ENCODE measurements around the gene WDSUB1. TPM values are rescaled to one million over a fixed set of nuclear protein-coding genes. Genes with fewer than 3 reads are reported as not detected.

Gene WDSUB1
- total RNA-seq, 5 donors from 2014 or later (not counting 1 experiment from before 2014, with no cell fraction given) = 4.4 to 7.7 (median 5.5) TPM

DNA sequence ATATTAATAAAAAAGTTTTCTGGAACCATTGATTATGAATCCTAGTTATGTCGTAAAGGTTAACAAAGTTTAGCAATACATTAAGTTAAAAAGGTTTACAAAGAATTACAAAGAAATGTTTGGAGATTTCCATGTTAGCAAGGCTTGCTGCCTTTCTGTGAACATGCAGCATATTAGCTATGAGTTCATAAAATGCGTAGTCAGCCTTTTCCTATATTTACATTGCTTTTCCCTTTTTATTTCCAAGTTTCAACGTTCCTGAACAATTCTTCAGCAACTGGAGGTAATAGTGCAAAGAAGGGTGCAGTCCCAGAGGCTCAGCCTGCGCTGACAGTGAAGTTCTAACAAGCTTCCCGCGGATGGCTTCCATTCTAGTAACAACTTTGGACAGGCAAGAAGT, 51.6 kb downstream of the WDSUB1 start:
- H3K4me1 Mint-ChIP-seq = no peaks in the 10 kb centered on the region
- no peak overlapping the region for H3K4me3 Mint-ChIP-seq
- no peak overlapping the region for H3K4me3 ChIP-seq (ENCODE audit: control insufficient read depth in 1 of 2, extremely low read depth in 1 of 2, low read length in 1 of 2)
- DNase-seq = no peak
- H3K4me1 ChIP-seq (ENCODE audit: control insufficient read depth in 1 of 2, extremely low read depth in 1 of 2, insufficient read depth in 2 of 2, low read length in 2 of 2) = no peaks in the 10 kb centered on the region
- peaks cover 41% of the 10 kb centered on the region for H3K36me3 Mint-ChIP-seq
- no peaks in the 10 kb centered on the region for H3K27me3 ChIP-seq (replicated peaks in 1 of 2; ENCODE audit: control insufficient read depth in 2 of 2, extremely low read depth in 1 of 2, insufficient read depth in 2 of 2, low read length in 1 of 2)
- no peaks in the 10 kb centered on the region for H3K9me3 ChIP-seq
- H3K9me3 Mint-ChIP-seq = no peaks in the 10 kb centered on the region
- no peak overlapping the region for H3K27ac Mint-ChIP-seq
- 83% methylated on average over 2 of the region's 6 CpGs for WGBS (ENCODE audit: insufficient coverage)
- ChIA-PET CTCF (interaction anchor here (0.6 kb wide), 2 partner anchors 82 to 741 kb away, joined by 3 to 6 read pairs; no protein-coding TSS in a partner anchor), POLR2A (no interaction called here)
- H3K27me3 Mint-ChIP-seq = no peaks in the 10 kb centered on the region
- no peak for ATAC-seq (replicated peaks in 1 of 4)
- no peak overlapping the region for H3K27ac ChIP-seq (ENCODE audit: low read length)
- H3K36me3 ChIP-seq (ENCODE audit: control insufficient read depth in 2 of 2, extremely low read depth in 1 of 2, insufficient read depth in 1 of 2, low read length in 1 of 2) = peaks cover 5 to 12% of the 10 kb centered on the region in 2 donors

DNA sequence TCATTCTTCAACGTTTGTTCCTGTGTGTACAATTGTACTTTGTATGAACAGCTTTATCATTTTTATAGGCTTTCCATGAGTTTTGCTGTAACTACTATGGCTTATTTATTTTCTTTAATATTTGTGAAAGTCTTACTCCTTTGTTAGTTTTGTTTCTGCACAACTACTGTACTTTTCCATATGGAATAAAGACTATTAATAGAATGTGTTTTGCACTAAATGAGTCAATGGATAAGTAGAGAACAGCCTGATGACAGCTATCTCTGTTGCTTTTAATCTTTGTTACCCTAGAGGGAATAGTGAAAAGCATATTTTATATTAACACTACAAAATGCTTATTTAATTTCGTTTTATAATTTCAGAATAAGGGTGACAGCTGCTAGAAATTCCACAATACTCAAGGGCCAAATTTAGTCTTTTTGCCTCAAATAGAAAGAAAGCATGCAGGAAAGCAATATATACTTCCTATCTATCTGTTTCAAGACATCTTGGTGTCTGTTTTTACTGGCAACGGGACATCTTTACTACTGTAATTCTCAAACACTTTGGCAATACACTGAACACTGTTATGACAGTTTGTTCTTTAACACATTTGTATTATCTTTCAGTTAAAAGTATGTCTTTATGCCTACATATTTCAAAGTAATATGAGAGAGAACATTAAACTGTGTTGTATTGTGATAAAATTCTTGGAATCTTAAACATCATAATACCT, 53.9 kb downstream of the WDSUB1 start:
- WGBS (ENCODE audit: insufficient coverage) = no CpG with 5 or more reads among the region's 3 CpGs
- ATAC-seq (replicated peaks in 1 of 4) (no peak), DNase-seq (no peak)
- no peak overlapping the region for H3K4me3 Mint-ChIP-seq
- CTCF ChIA-PET = interaction anchor here in 1 of 2 donors (0.6 kb wide), 2 partner anchors 12 to 24 kb away, joined by 3 to 4 read pairs; no protein-coding TSS in a partner anchor
- Histone ChIP-seq H3K36me3 (ENCODE audit: control insufficient read depth in 2 of 2, extremely low read depth in 1 of 2, insufficient read depth in 1 of 2, low read length in 1 of 2) (peaks cover 0 to 5% of the 10 kb centered on the region in 2 donors), H3K27ac (ENCODE audit: low read length) (no peak overlapping the region), H3K4me3 (ENCODE audit: control insufficient read depth in 1 of 2, extremely low read depth in 1 of 2, low read length in 1 of 2) (no peak overlapping the region), H3K4me1 (ENCODE audit: control insufficient read depth in 1 of 2, extremely low read depth in 1 of 2, insufficient read depth in 2 of 2, low read length in 2 of 2) (peaks cover 0 to 6% of the 10 kb centered on the region in 2 experiments), H3K27me3 (replicated peaks in 1 of 2; ENCODE audit: control insufficient read depth in 2 of 2, extremely low read depth in 1 of 2, insufficient read depth in 2 of 2, low read length in 1 of 2) (no peaks in the 10 kb centered on the region), H3K9me3 (no peaks in the 10 kb centered on the region)
- H3K36me3 Mint-ChIP-seq = peaks cover 26% of the 10 kb centered on the region
- H3K27ac Mint-ChIP-seq = no peak overlapping the region
- no peaks in the 10 kb centered on the region for H3K9me3 Mint-ChIP-seq
- POLR2A ChIA-PET = no interaction called here
- H3K4me1 Mint-ChIP-seq = peaks cover 1 to 18% (median 10%) of the 10 kb centered on the region in 3 donors
- H3K27me3 Mint-ChIP-seq = no peaks in the 10 kb centered on the region

DNA sequence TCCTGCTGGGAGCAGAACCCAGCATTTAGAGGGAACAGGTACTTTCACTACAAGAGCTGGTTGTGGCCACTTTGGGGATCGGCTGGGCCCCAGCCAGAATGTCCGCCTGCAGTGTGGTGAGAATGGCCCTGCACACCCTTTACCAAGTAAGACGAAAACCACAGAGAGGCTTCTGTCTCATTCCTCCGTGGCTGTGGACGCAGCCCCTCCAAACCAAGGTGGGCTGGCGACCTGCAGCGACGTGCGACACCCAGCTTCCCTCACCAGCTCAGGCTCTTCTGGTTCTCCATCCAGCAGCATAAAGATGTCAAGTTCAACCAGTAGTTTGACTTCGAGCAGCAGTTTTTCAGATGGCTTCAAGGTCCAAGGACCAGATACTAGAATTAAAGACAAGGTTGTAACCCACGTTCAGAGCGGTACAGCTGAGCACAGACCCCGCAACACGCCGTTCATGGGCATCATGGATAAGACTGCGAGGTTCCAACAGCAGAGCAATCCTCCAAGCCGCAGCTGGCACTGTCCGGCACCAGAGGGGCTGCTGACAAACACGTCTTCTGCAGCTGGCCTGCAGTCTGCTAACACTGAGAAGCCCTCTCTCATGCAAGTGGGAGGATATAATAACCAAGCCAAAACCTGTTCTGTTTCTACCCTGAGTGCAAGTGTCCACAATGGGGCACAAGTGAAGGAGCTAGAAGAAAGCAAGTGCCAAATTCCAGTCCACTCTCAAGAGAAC, 56.2 kb downstream of the WDSUB1 start:
- no peaks in the 10 kb centered on the region for H3K9me3 ChIP-seq
- Mint-ChIP-seq H3K9me3 (no peaks in the 10 kb centered on the region), H3K27ac (no peak overlapping the region), H3K36me3 (peaks cover 14% of the 10 kb centered on the region), H3K27me3 (no peaks in the 10 kb centered on the region), H3K4me3 (no peak overlapping the region), H3K4me1 (peaks cover 9 to 32% (median 28%) of the 10 kb centered on the region in 3 donors)
- H3K4me1 ChIP-seq (ENCODE audit: control insufficient read depth in 1 of 2, extremely low read depth in 1 of 2, insufficient read depth in 2 of 2, low read length in 2 of 2) = peaks cover 0 to 24% of the 10 kb centered on the region in 2 experiments
- no peaks in the 10 kb centered on the region for H3K27me3 ChIP-seq (replicated peaks in 1 of 2; ENCODE audit: control insufficient read depth in 2 of 2, extremely low read depth in 1 of 2, insufficient read depth in 2 of 2, low read length in 1 of 2)
- DNase-seq = no peak
- H3K4me3 ChIP-seq (ENCODE audit: control insufficient read depth in 1 of 2, extremely low read depth in 1 of 2, low read length in 1 of 2) = no peak overlapping the region
- POLR2A ChIA-PET = no interaction called here
- ATAC-seq (replicated peaks in 1 of 4) = no peak
- H3K36me3 ChIP-seq (ENCODE audit: control insufficient read depth in 2 of 2, extremely low read depth in 1 of 2, insufficient read depth in 1 of 2, low read length in 1 of 2) = peaks cover 0 to 4% of the 10 kb centered on the region in 2 donors
- 94% methylated on average over 19 of the region's 19 CpGs for WGBS (ENCODE audit: insufficient coverage)
- no peak overlapping the region for H3K27ac ChIP-seq (ENCODE audit: low read length)
- CTCF ChIA-PET = no interaction called here

DNA sequence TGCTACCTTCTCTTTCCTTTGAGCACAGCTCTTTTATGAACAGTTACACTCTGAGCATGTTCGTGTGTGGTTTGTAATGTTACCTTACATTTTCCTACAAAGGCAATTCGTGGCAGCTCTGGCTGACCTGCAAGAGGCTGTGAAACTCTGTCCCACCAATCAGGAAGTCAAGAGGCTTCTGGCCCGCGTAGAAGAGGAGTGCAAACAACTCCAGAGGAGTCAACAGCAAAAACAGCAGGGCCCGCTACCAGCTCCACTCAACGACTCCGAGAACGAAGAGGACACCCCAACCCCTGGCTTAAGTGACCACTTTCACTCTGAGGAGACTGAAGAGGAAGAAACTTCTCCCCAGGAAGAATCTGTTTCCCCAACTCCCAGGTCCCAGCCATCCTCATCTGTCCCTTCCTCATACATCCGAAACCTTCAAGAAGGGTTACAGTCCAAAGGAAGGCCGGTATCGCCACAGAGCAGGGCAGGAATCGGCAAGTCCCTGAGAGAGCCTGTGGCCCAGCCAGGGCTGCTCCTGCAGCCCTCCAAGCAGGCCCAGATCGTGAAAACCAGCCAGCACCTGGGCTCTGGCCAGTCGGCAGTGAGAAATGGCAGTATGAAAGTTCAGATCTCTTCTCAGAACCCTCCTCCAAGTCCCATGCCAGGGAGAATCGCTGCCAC, 56.9 kb downstream of the WDSUB1 start:
- Mint-ChIP-seq H3K4me1 (peaks cover 9 to 32% (median 30%) of the 10 kb centered on the region in 3 donors), H3K27ac (no peak overlapping the region), H3K4me3 (no peak overlapping the region), H3K9me3 (no peaks in the 10 kb centered on the region), H3K27me3 (no peaks in the 10 kb centered on the region), H3K36me3 (peaks cover 9% of the 10 kb centered on the region)
- DNase-seq (no peak), ATAC-seq (replicated peaks in 1 of 4) (no peak)
- POLR2A ChIA-PET = no interaction called here
- H3K27ac ChIP-seq (ENCODE audit: low read length) = no peak overlapping the region
- H3K4me3 ChIP-seq (ENCODE audit: control insufficient read depth in 1 of 2, extremely low read depth in 1 of 2, low read length in 1 of 2) = no peak overlapping the region
- no peaks in the 10 kb centered on the region for H3K27me3 ChIP-seq (replicated peaks in 1 of 2; ENCODE audit: control insufficient read depth in 2 of 2, extremely low read depth in 1 of 2, insufficient read depth in 2 of 2, low read length in 1 of 2)
- WGBS (ENCODE audit: insufficient coverage) = 91% methylated on average over 9 of the region's 15 CpGs
- no peaks in the 10 kb centered on the region for H3K9me3 ChIP-seq
- CTCF ChIA-PET = no interaction called here
- peaks cover 0 to 30% of the 10 kb centered on the region in 2 experiments for H3K4me1 ChIP-seq (ENCODE audit: control insufficient read depth in 1 of 2, extremely low read depth in 1 of 2, insufficient read depth in 2 of 2, low read length in 2 of 2)
- H3K36me3 ChIP-seq (ENCODE audit: control insufficient read depth in 2 of 2, extremely low read depth in 1 of 2, insufficient read depth in 1 of 2, low read length in 1 of 2) = no peaks in the 10 kb centered on the region

DNA sequence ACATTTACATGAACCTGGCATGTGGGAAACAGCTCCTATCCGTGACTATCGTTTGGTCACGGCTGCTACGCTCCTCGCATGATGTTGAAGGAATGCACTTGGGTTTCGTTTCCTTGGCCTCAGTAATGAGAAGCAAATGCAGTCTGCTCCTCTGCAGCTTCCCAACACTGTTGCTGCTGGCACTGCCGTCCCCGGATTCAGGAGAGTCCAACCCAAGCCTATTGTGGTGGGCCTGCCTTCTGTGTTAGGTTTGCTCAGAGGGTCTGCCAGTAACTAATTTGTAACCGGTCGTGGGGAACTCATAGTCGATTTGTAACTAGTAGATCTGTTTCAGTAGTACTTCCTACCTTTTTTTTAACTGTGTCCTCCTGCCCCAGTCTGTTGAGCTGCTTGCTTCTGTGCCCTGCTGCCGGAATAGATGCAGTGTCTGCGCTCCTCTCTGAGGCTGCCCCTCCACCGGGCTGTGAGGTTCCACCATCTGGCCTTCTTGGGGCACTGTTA, 58.4 kb downstream of the WDSUB1 start:
- Mint-ChIP-seq H3K27me3 (no peaks in the 10 kb centered on the region), H3K4me3 (peak overlapping the region in 1 of 3 donors; percentile 0), H3K9me3 (no peaks in the 10 kb centered on the region), H3K4me1 (peaks cover 9 to 43% (median 39%) of the 10 kb centered on the region in 3 donors), H3K27ac (peak overlapping the region in 1 of 2 donors; percentile 33), H3K36me3 (peaks cover 5% of the 10 kb centered on the region)
- no peak for ATAC-seq (replicated peaks in 1 of 4)
- H3K27me3 ChIP-seq (replicated peaks in 1 of 2; ENCODE audit: control insufficient read depth in 2 of 2, extremely low read depth in 1 of 2, insufficient read depth in 2 of 2, low read length in 1 of 2) = no peaks in the 10 kb centered on the region
- H3K4me3 ChIP-seq (ENCODE audit: control insufficient read depth in 1 of 2, extremely low read depth in 1 of 2, low read length in 1 of 2) = no peak overlapping the region
- no peaks in the 10 kb centered on the region for H3K36me3 ChIP-seq (ENCODE audit: control insufficient read depth in 2 of 2, extremely low read depth in 1 of 2, insufficient read depth in 1 of 2, low read length in 1 of 2)
- peaks cover 0 to 30% of the 10 kb centered on the region in 2 experiments for H3K4me1 ChIP-seq (ENCODE audit: control insufficient read depth in 1 of 2, extremely low read depth in 1 of 2, insufficient read depth in 2 of 2, low read length in 2 of 2)
- H3K27ac ChIP-seq (ENCODE audit: low read length) = no peak overlapping the region
- WGBS (ENCODE audit: insufficient coverage) = 99% methylated on average over 11 of the region's 14 CpGs
- H3K9me3 ChIP-seq = no peaks in the 10 kb centered on the region
- no peak for DNase-seq
- ChIA-PET CTCF (no interaction called here), POLR2A (no interaction called here)

DNA sequence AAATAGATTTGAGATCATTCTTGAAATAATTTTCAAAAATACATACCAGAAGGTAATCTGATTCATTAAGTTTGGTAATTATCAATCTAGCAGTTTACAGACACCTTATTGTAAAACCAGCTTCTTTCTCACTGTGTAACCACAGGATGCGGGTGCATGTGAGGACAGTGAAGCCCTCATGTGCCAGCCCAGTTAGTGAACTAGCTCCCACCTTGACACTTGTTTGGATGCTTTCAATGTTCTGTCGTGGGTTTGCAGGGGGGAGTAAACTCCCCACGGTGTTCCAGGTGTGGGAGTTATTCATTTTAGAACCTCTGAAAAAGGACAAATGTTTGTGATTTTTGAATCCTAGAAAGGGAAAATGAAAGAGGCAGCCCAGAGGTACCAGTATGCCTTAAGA, 59.0 kb downstream of the WDSUB1 start:
- H3K27me3 ChIP-seq (replicated peaks in 1 of 2; ENCODE audit: control insufficient read depth in 2 of 2, extremely low read depth in 1 of 2, insufficient read depth in 2 of 2, low read length in 1 of 2) = no peaks in the 10 kb centered on the region
- Mint-ChIP-seq H3K27me3 (no peaks in the 10 kb centered on the region), H3K4me3 (no peak overlapping the region), H3K27ac (peak overlapping the region; percentile 43 to 68), H3K4me1 (peaks cover 9 to 43% (median 39%) of the 10 kb centered on the region in 3 donors), H3K9me3 (no peaks in the 10 kb centered on the region), H3K36me3 (peaks cover 3% of the 10 kb centered on the region)
- ChIA-PET POLR2A (interaction anchor here in 1 of 2 donors (0.6 kb wide), 1 partner anchor 129 kb away, joined by 3 read pairs; no protein-coding TSS in a partner anchor), CTCF (no interaction called here)
- H3K36me3 ChIP-seq (ENCODE audit: control insufficient read depth in 2 of 2, extremely low read depth in 1 of 2, insufficient read depth in 1 of 2, low read length in 1 of 2) = no peaks in the 10 kb centered on the region
- peaks cover 0 to 30% of the 10 kb centered on the region in 2 experiments for H3K4me1 ChIP-seq (ENCODE audit: control insufficient read depth in 1 of 2, extremely low read depth in 1 of 2, insufficient read depth in 2 of 2, low read length in 2 of 2)
- ATAC-seq (replicated peaks in 1 of 4) (peak in 2 of 4 experiments; percentile 32 to 54), DNase-seq (peak in 17 of 35 experiments; percentile 4 to 43 (median 18))
- H3K27ac ChIP-seq (ENCODE audit: low read length) = no peak overlapping the region
- WGBS (ENCODE audit: insufficient coverage) = 20% methylated on average over 2 of the region's 3 CpGs
- H3K4me3 ChIP-seq (ENCODE audit: control insufficient read depth in 1 of 2, extremely low read depth in 1 of 2, low read length in 1 of 2) = no peak overlapping the region
- no peaks in the 10 kb centered on the region for H3K9me3 ChIP-seq
